ENCODE measurements around the gene TYMS. TPM values are rescaled to one million over a fixed set of nuclear protein-coding genes. Genes with fewer than 3 reads are reported as not detected.
A peak's percentile ranks its signal among the peaks of the same experiment; 100 is the strongest.

Gene TYMS
- total and polyA plus RNA-seq, 9 of the 15 experiments (the other 6 are each of a cell fraction or from before 2014, with no cell fraction given), result 69.1 to 409 (median 175) TPM

- TF ChIP-seq, protein P1, sequence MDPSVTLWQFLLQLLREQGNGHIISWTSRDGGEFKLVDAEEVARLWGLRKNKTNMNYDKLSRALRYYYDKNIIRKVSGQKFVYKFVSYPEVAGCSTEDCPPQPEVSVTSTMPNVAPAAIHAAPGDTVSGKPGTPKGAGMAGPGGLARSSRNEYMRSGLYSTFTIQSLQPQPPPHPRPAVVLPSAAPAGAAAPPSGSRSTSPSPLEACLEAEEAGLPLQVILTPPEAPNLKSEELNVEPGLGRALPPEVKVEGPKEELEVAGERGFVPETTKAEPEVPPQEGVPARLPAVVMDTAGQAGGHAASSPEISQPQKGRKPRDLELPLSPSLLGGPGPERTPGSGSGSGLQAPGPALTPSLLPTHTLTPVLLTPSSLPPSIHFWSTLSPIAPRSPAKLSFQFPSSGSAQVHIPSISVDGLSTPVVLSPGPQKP (CRISPR knock-in tag; IDR thresholded peaks at IDR 0.05), result no peak
- TF ChIP-seq ZSCAN32 (CRISPR knock-in tag; IDR thresholded peaks at IDR 0.05), result no peak
- no peak for TF ChIP-seq CCAR2 (IDR thresholded peaks at IDR 0.05; ENCODE audit: low read depth, low read length)
- peak; percentile 79; the same call in 1 of the 2 replicates for TF ChIP-seq HLTF (IDR thresholded peaks at IDR 0.05)
- peak; percentile 70 for TF ChIP-seq ATF3 (IDR thresholded peaks at IDR 0.05)
- 0 out of 2 replicates have a peak, but pooled peaks have one; percentile 37 for TF ChIP-seq ATF3 (CRISPR knock-in tag; conservative IDR thresholded peaks at IDR 0.05)
- no peak for TF ChIP-seq SUPT5H (IDR thresholded peaks at IDR 0.05)
- TF ChIP-seq MTA1 (IDR thresholded peaks at IDR 0.05; ENCODE audit: borderline replicate concordance), result peak; percentile 85; the same call in 1 of the 2 replicates
- no peak for TF ChIP-seq NR2F6 (CRISPR knock-in tag; IDR thresholded peaks at IDR 0.05)
- no peak for TF ChIP-seq PCBP1 (IDR thresholded peaks at IDR 0.05; ENCODE audit: low read depth, low read length, poor library complexity, severe bottlenecking)
- TF ChIP-seq ARHGAP35 (IDR thresholded peaks at IDR 0.05; ENCODE audit: partially characterized antibody), result no peak
- peak; percentile 93 for TF ChIP-seq ZNF766 (CRISPR knock-in tag; conservative IDR thresholded peaks at IDR 0.05)
- peak; percentile 99 for TF ChIP-seq PML (IDR thresholded peaks at IDR 0.05; ENCODE audit: low read length)
- no peak for TF ChIP-seq ZC3H11A (IDR thresholded peaks at IDR 0.05; ENCODE audit: low read depth, low read length)
- peak; percentile 92 for TF ChIP-seq LEF1 (IDR thresholded peaks at IDR 0.05)
- no peak for TF ChIP-seq KLF10 (CRISPR knock-in tag; IDR thresholded peaks at IDR 0.05)
- TF ChIP-seq RCOR1 (IDR thresholded peaks at IDR 0.05; ENCODE audit: borderline replicate concordance in 1 of 2, low read depth in 2 of 2, low read length in 2 of 2), result peak; percentile 73 to 97
- TF ChIP-seq POLR2AphosphoS5 (IDR thresholded peaks at IDR 0.05; ENCODE audit: control insufficient read depth, insufficient read depth, low read depth, low read length), result peak; percentile 98
- no peak for TF ChIP-seq TCFL5 (CRISPR knock-in tag; conservative IDR thresholded peaks at IDR 0.05)
- no peak for TF ChIP-seq YBX1 (IDR thresholded peaks at IDR 0.05)
- TF ChIP-seq FOXJ2 (tag; IDR thresholded peaks at IDR 0.05), result no peak
- TF ChIP-seq, protein P2, sequence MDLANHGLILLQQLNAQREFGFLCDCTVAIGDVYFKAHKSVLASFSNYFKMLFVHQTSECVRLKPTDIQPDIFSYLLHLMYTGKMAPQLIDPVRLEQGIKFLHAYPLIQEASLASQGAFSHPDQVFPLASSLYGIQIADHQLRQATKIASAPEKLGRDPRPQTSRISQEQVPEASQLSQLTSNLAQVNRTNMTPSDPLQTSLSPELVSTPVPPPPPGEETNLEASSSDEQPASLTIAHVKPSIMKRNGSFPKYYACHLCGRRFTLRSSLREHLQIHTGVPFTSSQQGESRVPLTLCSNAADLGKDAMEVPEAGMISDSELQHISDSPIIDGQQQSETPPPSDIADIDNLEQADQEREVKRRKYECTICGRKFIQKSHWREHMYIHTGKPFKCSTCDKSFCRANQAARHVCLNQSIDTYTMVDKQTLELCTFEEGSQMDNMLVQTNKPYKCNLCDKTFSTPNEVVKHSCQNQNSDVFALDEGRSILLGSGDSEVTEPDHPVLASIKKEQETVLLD (IDR thresholded peaks at IDR 0.05), result no peak; the same call in 1 of the 2 replicates
- TF ChIP-seq CHD1 (IDR thresholded peaks at IDR 0.05; ENCODE audit: low read length), result no peak
- TF ChIP-seq NKRF (IDR thresholded peaks at IDR 0.05; ENCODE audit: borderline replicate concordance), result no peak
These were observed 39.4 kb upstream of the TYMS start (continued) for GRCh38 chr18:617970-618504.
